GM12878 (cell line): ENCODE measurements around the gene KCNIP2. TPM values are rescaled to one million over a fixed set of nuclear protein-coding genes. Genes with fewer than 3 reads are reported as not detected.

Experiments
- ASH2L ChIP-seq: fragments of 300-600, 200-600 bp; sonication (generic); IDR thresholded peaks from 2 replicates; pipeline ENCODE4 v1.6.1; 2017; ENCODE audit warnings: low read depth, mild to moderate bottlenecking, borderline replicate concordance
- EZH2 ChIP-seq: IDR thresholded peaks from 2 replicates; pipeline ENCODE4 v1.6.1; 2012; ENCODE audit warnings: low read depth, mild to moderate bottlenecking, control low read depth, inconsistent platforms, low read length, borderline replicate concordance; ENCODE audit not compliant: control insufficient read depth
- HDAC6 ChIP-seq: fragments of 200-600 bp; sonication (generic); IDR thresholded peaks from one replicate; pipeline ENCODE4 v1.8.0; 2017; ENCODE audit warnings: antibody characterized with exemption; ENCODE audit not compliant: unreplicated experiment
- MTA2 ChIP-seq: fragments of 450-650 bp; IDR thresholded peaks from 2 replicates; pipeline ENCODE4 v1.6.1; 2016; ENCODE audit warnings: low read depth, mild to moderate bottlenecking, moderate library complexity
- MYB ChIP-seq: fragments of 150-350 bp; IDR thresholded peaks from 2 replicates; pipeline ENCODE4 v1.6.1; 2014; ENCODE audit warnings: mild to moderate bottlenecking, low read depth, low read length, borderline replicate concordance
- RB1 ChIP-seq: fragments of 450-650 bp; formaldehyde crosslinking; IDR thresholded peaks from 2 replicates; pipeline ENCODE4 v1.6.1; 2017; ENCODE audit warnings: mild to moderate bottlenecking, borderline replicate concordance
- RFX5 ChIP-seq: IDR thresholded peaks from 2 replicates; pipeline ENCODE4 v1.6.1; 2011; ENCODE audit warnings: low read depth, low read length, improper control_type of control experiment
- ZBED1 ChIP-seq: IDR thresholded peaks from 2 replicates; pipeline ENCODE4 v1.6.1; 2016; ENCODE audit warnings: borderline replicate concordance
- polyA plus RNA-seq, 11 experiments: library from polyadenylated mRNA; depleted of rRNA in 4 of 11; unstranded in 6 of 11; stranded (reverse) in 5 of 11; fragments of >200 nt; fragmentation: Nextera tagmentation in 4 of 11; fragmentation: Illumina TruSeq in 1 of 11; extraction: Ambion mirVana in 4 of 11; extraction: Trizol in 1 of 11; gene quantifications; 1 replicate in 1 of 11; 2 replicates in 10 of 11; pipeline versions ENCODE4 v1.2.1 to v1.2.3, GENCODE V29; 2011 to 2016; ENCODE audit warnings: inconsistent platforms in 2 of 11, missing spikeins in 2 of 11, low read depth in 1 of 11
- total RNA-seq, 4 experiments: library from RNA; depleted of rRNA in 3 of 4; stranded (reverse); fragments of >200 nt in 3 of 4; fragmentation: Illumina TruSeq in 1 of 4; extraction: Trizol in 1 of 4; gene quantifications; 2 replicates each; pipeline versions ENCODE4 v1.2.1 to v1.2.3, GENCODE V29; 2013 to 2021
- TF ChIP-seq, protein P1 (sequence below): fragments of 450-650 bp; formaldehyde crosslinking; IDR thresholded peaks from 2 replicates; pipeline ENCODE4 v1.4.0; 2020; ENCODE audit warnings: mild to moderate bottlenecking, moderate library complexity

Gene KCNIP2
- total and polyA plus RNA-seq, 10 of the 15 experiments (the other 5 are each of a cell fraction or from before 2014, with no cell fraction given) = 0.46 to 4.3 (median 1.7) TPM

DNA sequence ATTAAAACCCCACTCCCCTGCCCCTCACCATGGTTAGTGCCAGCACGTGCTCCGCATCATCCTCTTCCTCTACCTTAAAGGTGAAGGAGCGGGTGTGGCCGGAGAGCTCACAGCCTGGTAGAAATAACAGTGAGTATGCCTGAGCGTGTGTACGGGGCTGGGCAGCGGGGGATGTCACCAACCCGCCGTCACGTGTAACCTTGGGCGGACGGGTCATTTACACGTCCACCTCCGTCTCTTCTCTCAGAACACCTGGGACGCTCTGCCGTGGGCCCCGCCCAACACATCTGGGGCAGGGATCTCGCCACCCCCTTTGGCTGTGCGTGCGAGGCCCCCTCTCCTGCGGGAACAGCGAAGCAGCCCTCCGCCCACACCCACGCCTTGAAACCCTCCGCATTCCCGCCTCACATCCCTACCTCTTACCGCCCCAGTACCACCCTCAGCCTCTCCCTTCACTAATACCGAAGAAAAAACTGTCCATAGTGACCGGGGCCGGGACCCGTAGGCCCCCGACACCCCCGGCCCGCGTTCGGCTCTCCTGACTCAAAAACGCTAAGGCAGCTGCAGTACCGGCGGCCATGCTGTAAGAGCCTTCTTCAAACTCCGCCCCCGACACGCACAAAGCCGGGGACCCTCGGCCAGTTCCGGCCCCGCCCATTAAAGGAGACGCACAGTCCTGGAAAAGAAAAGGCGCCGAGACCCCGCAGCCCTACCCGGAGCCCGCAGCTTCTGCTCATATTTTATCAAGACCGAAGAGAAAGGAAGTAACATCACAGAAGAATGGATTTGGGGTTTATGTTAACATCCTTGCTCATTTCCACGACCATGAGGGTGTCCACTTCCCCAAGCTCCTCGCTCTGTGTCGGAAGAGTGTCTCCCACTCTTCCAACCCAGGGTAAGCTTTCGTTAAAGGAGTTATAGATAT is 60.5 kb downstream of the KCNIP2 start, which contains the start of gene NPM3 (continued):
- TF ChIP-seq, protein P1, sequence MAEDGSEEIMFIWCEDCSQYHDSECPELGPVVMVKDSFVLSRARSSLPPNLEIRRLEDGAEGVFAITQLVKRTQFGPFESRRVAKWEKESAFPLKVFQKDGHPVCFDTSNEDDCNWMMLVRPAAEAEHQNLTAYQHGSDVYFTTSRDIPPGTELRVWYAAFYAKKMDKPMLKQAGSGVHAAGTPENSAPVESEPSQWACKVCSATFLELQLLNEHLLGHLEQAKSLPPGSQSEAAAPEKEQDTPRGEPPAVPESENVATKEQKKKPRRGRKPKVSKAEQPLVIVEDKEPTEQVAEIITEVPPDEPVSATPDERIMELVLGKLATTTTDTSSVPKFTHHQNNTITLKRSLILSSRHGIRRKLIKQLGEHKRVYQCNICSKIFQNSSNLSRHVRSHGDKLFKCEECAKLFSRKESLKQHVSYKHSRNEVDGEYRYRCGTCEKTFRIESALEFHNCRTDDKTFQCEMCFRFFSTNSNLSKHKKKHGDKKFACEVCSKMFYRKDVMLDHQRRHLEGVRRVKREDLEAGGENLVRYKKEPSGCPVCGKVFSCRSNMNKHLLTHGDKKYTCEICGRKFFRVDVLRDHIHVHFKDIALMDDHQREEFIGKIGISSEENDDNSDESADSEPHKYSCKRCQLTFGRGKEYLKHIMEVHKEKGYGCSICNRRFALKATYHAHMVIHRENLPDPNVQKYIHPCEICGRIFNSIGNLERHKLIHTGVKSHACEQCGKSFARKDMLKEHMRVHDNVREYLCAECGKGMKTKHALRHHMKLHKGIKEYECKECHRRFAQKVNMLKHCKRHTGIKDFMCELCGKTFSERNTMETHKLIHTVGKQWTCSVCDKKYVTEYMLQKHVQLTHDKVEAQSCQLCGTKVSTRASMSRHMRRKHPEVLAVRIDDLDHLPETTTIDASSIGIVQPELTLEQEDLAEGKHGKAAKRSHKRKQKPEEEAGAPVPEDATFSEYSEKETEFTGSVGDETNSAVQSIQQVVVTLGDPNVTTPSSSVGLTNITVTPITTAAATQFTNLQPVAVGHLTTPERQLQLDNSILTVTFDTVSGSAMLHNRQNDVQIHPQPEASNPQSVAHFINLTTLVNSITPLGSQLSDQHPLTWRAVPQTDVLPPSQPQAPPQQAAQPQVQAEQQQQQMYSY (CRISPR knock-in tag) = no peak
- TF ChIP-seq HDAC6 (no peak), MTA2 (no peak), EZH2 (no peak), ASH2L (no peak), ZBED1 (peak; percentile 75), RFX5 (no peak), MYB (no peak), RB1 (0 out of 2 replicates have a peak, but pooled peaks have one; percentile 51)
